ENCODE measurements around the gene CACNA2D3.

CACNA2D3 gene

GRCh38 chr3:54484334-54484733, 362.0 kb downstream of the CACNA2D3 start:
- TF ChIP-seq POLR2AphosphoS5 (IDR thresholded peaks at IDR 0.05; ENCODE audit: borderline replicate concordance, low read depth, low read length) (no peak), FOXP2 (optimal IDR thresholded peaks at IDR 0.05; ENCODE audit: control extremely low read depth, extremely low read length, insufficient read depth) (no peak), EZH2 (IDR thresholded peaks at IDR 0.05) (no peak)
- Histone ChIP-seq H3K9ac (ENCODE audit: insufficient read length) (no peak overlapping the region), H3K27ac (no peak overlapping the region), H3K9me3 (ENCODE audit: low read depth, low read length) (no peaks in the 10 kb centered on the region), H3K36me3 (ENCODE audit: insufficient read depth, low read length) (no peaks in the 10 kb centered on the region), H3K4me3 (no peak overlapping the region)
- DNase-seq (ENCODE audit: low read depth, low spot score) = no peak

GRCh38 chr3:54486317-54486716, 364.0 kb downstream of the CACNA2D3 start:
- no peak for TF ChIP-seq EZH2 (IDR thresholded peaks at IDR 0.05)
- no peak for TF ChIP-seq FOXP2 (optimal IDR thresholded peaks at IDR 0.05; ENCODE audit: control extremely low read depth, extremely low read length, insufficient read depth)
- Histone ChIP-seq H3K27ac (no peak overlapping the region), H3K9me3 (ENCODE audit: low read depth, low read length) (no peaks in the 10 kb centered on the region), H3K9ac (ENCODE audit: insufficient read length) (no peak overlapping the region), H3K36me3 (ENCODE audit: insufficient read depth, low read length) (no peaks in the 10 kb centered on the region), H3K4me3 (no peak overlapping the region)
- no peak for DNase-seq (ENCODE audit: low read depth, low spot score)

GRCh38 chr3:54488297-54488696, 365.9 kb downstream of the CACNA2D3 start:
- Histone ChIP-seq H3K36me3 (ENCODE audit: insufficient read depth, low read length) (no peaks in the 10 kb centered on the region), H3K4me3 (no peak overlapping the region), H3K9me3 (ENCODE audit: low read depth, low read length) (no peaks in the 10 kb centered on the region), H3K9ac (ENCODE audit: insufficient read length) (no peak overlapping the region), H3K27ac (no peak overlapping the region)
- no peak for DNase-seq (ENCODE audit: low read depth, low spot score)
- TF ChIP-seq EZH2 (IDR thresholded peaks at IDR 0.05) = no peak
- no peak for TF ChIP-seq FOXP2 (optimal IDR thresholded peaks at IDR 0.05; ENCODE audit: control extremely low read depth, extremely low read length, insufficient read depth)
- TF ChIP-seq POLR2AphosphoS5 (IDR thresholded peaks at IDR 0.05; ENCODE audit: borderline replicate concordance, low read depth, low read length) = no peak

- H3K9ac ChIP-seq (ENCODE audit: insufficient read length) = no peak overlapping the region
- H3K36me3 ChIP-seq (ENCODE audit: insufficient read depth, low read length) = no peaks in the 10 kb centered on the region
- TF ChIP-seq EZH2 (IDR thresholded peaks at IDR 0.05) (no peak), FOXP2 (optimal IDR thresholded peaks at IDR 0.05; ENCODE audit: control extremely low read depth, extremely low read length, insufficient read depth) (no peak), POLR2AphosphoS5 (IDR thresholded peaks at IDR 0.05; ENCODE audit: borderline replicate concordance, low read depth, low read length) (no peak)
- no peaks in the 10 kb centered on the region for H3K9me3 ChIP-seq (ENCODE audit: low read depth, low read length)
- DNase-seq (ENCODE audit: low read depth, low spot score) = no peak
- no peak overlapping the region for H3K4me3 ChIP-seq
- no peak overlapping the region for H3K27ac ChIP-seq
Observed at GRCh38 chr3:54494209-54494608, 371.9 kb downstream of the CACNA2D3 start.

GRCh38 chr3:54506603-54507002, 384.3 kb downstream of the CACNA2D3 start:
- no peak overlapping the region for H3K4me3 ChIP-seq
- H3K36me3 ChIP-seq (ENCODE audit: insufficient read depth, low read length) = no peaks in the 10 kb centered on the region
- TF ChIP-seq EZH2 (IDR thresholded peaks at IDR 0.05) (no peak), POLR2AphosphoS5 (IDR thresholded peaks at IDR 0.05; ENCODE audit: borderline replicate concordance, low read depth, low read length) (no peak), FOXP2 (optimal IDR thresholded peaks at IDR 0.05; ENCODE audit: control extremely low read depth, extremely low read length, insufficient read depth) (no peak)
- H3K27ac ChIP-seq = no peak overlapping the region
- DNase-seq (ENCODE audit: low read depth, low spot score) = no peak
- no peaks in the 10 kb centered on the region for H3K9me3 ChIP-seq (ENCODE audit: low read depth, low read length)
- no peak overlapping the region for H3K9ac ChIP-seq (ENCODE audit: insufficient read length)

- no peak for TF ChIP-seq EZH2 (IDR thresholded peaks at IDR 0.05)
- no peak for TF ChIP-seq FOXP2 (optimal IDR thresholded peaks at IDR 0.05; ENCODE audit: control extremely low read depth, extremely low read length, insufficient read depth)
- no peak for TF ChIP-seq POLR2AphosphoS5 (IDR thresholded peaks at IDR 0.05; ENCODE audit: borderline replicate concordance, low read depth, low read length)
- H3K27ac ChIP-seq = no peak overlapping the region
- H3K36me3 ChIP-seq (ENCODE audit: insufficient read depth, low read length) = no peaks in the 10 kb centered on the region
- DNase-seq (ENCODE audit: low read depth, low spot score) = no peak
- H3K9me3 ChIP-seq (ENCODE audit: low read depth, low read length) = no peaks in the 10 kb centered on the region
- H3K4me3 ChIP-seq = no peak overlapping the region
- no peak overlapping the region for H3K9ac ChIP-seq (ENCODE audit: insufficient read length)
Observed at GRCh38 chr3:54507876-54508460, 385.6 kb downstream of the CACNA2D3 start.

GRCh38 chr3:54510506-54510905, 388.2 kb downstream of the CACNA2D3 start:
- DNase-seq (ENCODE audit: low read depth, low spot score) = no peak
- TF ChIP-seq EZH2 (IDR thresholded peaks at IDR 0.05) (no peak), FOXP2 (optimal IDR thresholded peaks at IDR 0.05; ENCODE audit: control extremely low read depth, extremely low read length, insufficient read depth) (no peak), POLR2AphosphoS5 (IDR thresholded peaks at IDR 0.05; ENCODE audit: borderline replicate concordance, low read depth, low read length) (no peak)
- no peak overlapping the region for H3K9ac ChIP-seq (ENCODE audit: insufficient read length)

GRCh38 chr3:54511766-54512365, 389.5 kb downstream of the CACNA2D3 start:
- Histone ChIP-seq H3K4me3 (no peak overlapping the region), H3K9ac (ENCODE audit: insufficient read length) (no peak overlapping the region), H3K36me3 (ENCODE audit: insufficient read depth, low read length) (no peaks in the 10 kb centered on the region), H3K27ac (no peak overlapping the region), H3K9me3 (ENCODE audit: low read depth, low read length) (no peaks in the 10 kb centered on the region)
- TF ChIP-seq POLR2AphosphoS5 (IDR thresholded peaks at IDR 0.05; ENCODE audit: borderline replicate concordance, low read depth, low read length) (no peak), EZH2 (IDR thresholded peaks at IDR 0.05) (no peak), FOXP2 (optimal IDR thresholded peaks at IDR 0.05; ENCODE audit: control extremely low read depth, extremely low read length, insufficient read depth) (no peak)
- DNase-seq (ENCODE audit: low read depth, low spot score) = no peak

More at GRCh38 chr3:54510506-54510905, 388.2 kb downstream of the CACNA2D3 start:
- H3K27ac ChIP-seq = no peak overlapping the region
- no peak overlapping the region for H3K4me3 ChIP-seq
- H3K36me3 ChIP-seq (ENCODE audit: insufficient read depth, low read length) = no peaks in the 10 kb centered on the region
- no peaks in the 10 kb centered on the region for H3K9me3 ChIP-seq (ENCODE audit: low read depth, low read length)

- no peaks in the 10 kb centered on the region for H3K9me3 ChIP-seq (ENCODE audit: low read depth, low read length)
- no peak overlapping the region for H3K9ac ChIP-seq (ENCODE audit: insufficient read length)
- TF ChIP-seq EZH2 (IDR thresholded peaks at IDR 0.05) = no peak
- H3K4me3 ChIP-seq = no peak overlapping the region
- no peaks in the 10 kb centered on the region for H3K36me3 ChIP-seq (ENCODE audit: insufficient read depth, low read length)
- DNase-seq (ENCODE audit: low read depth, low spot score) = no peak
- H3K27ac ChIP-seq = no peak overlapping the region
Observed at GRCh38 chr3:54514006-54514405, 391.7 kb downstream of the CACNA2D3 start.
